Osteoblast (primary cell): ENCODE results near the gene MYL12B. TPM values are rescaled to one million over a fixed set of nuclear protein-coding genes. Genes with fewer than 3 reads are reported as not detected.
A peak's percentile ranks its signal among the peaks of the same experiment; 100 is the strongest.

ENCODE experiments used
- DNase-seq: peaks from one replicate; pipeline ENCODE4 v3.0.0; 2011; ENCODE audit warnings: low spot score, mixed read lengths; ENCODE audit not compliant: insufficient read length; ENCODE audit errors: missing footprints
- H2AFZ ChIP-seq: 2 replicates; pipeline ENCODE4 v1.6.0; 2011; ENCODE audit warnings: mild to moderate bottlenecking, low read length
- H3K27ac ChIP-seq: 2 replicates; pipeline ENCODE4 v1.5.1; 2011; ENCODE audit warnings: mild to moderate bottlenecking, low read depth, low read length, moderate library complexity
- H3K27me3 ChIP-seq: 2 replicates; pipeline ENCODE4 v1.6.0; 2012; ENCODE audit warnings: mild to moderate bottlenecking, control low read depth, inconsistent platforms, low read length, moderate library complexity; ENCODE audit not compliant: insufficient read depth
- H3K36me3 ChIP-seq: 2 replicates; pipeline ENCODE4 v1.5.1; 2011; ENCODE audit warnings: mild to moderate bottlenecking, low read length, control low read depth, moderate library complexity; ENCODE audit not compliant: insufficient read depth
- H3K4me1 ChIP-seq: 2 replicates; pipeline ENCODE4 v1.5.1; 2011; ENCODE audit warnings: mild to moderate bottlenecking, low read length, control low read depth, moderate library complexity; ENCODE audit not compliant: insufficient read depth
- H3K4me2 ChIP-seq: 2 replicates; pipeline ENCODE4 v1.6.0; 2011; ENCODE audit warnings: mild to moderate bottlenecking, low read length; ENCODE audit not compliant: insufficient read depth
- H3K4me3 ChIP-seq: fragments of 200-600 bp; sonication (generic); 3 replicates; pipeline ENCODE4 v1.5.1; 2012; ENCODE audit warnings: mild to moderate bottlenecking, low read length, inconsistent platforms; ENCODE audit not compliant: insufficient read depth
- H3K79me2 ChIP-seq: 2 replicates; pipeline ENCODE4 v1.6.0; 2012; ENCODE audit warnings: mild to moderate bottlenecking, low read length, control low read depth, inconsistent platforms; ENCODE audit not compliant: insufficient read depth
- H3K9me3 ChIP-seq: 2 replicates; pipeline ENCODE4 v1.5.1; 2011; ENCODE audit warnings: low read depth, low read length, control low read depth
- H4K20me1 ChIP-seq: 2 replicates; pipeline ENCODE4 v1.6.0; 2012; ENCODE audit warnings: mild to moderate bottlenecking, low read length, control low read depth; ENCODE audit not compliant: insufficient read depth
- CTCF ChIP-seq: IDR thresholded peaks from 2 replicates; pipeline ENCODE4 v1.5.1; 2011; ENCODE audit warnings: mild to moderate bottlenecking, low read depth, low read length, moderate library complexity; ENCODE audit errors: extremely low read depth
- total RNA-seq: library from RNA; depleted of rRNA; stranded (reverse); fragments of >200 nt; gene quantifications from 2 replicates; pipeline ENCODE4 v1.2.3, GENCODE V29; 2012

Gene MYL12B
- total RNA-seq, 1 donor = 278 TPM

GRCh38 chr18:3230401-3231334 is 31.3 kb upstream of the MYL12B start:
- no peak overlapping the region for H3K27ac ChIP-seq
- H2AFZ ChIP-seq = peak overlapping the region; percentile 52
- H3K79me2 ChIP-seq = no peaks in the 10 kb centered on the region
- TF ChIP-seq CTCF = no peak
- no peaks in the 10 kb centered on the region for H3K9me3 ChIP-seq
- H3K4me3 ChIP-seq = no peak overlapping the region
- H3K4me2 ChIP-seq = peak overlapping the region; percentile 60
- H3K27me3 ChIP-seq = no peaks in the 10 kb centered on the region
- no peaks in the 10 kb centered on the region for H4K20me1 ChIP-seq
- no peaks in the 10 kb centered on the region for H3K4me1 ChIP-seq
- no peak for DNase-seq
- H3K36me3 ChIP-seq = no peaks in the 10 kb centered on the region

DNA sequence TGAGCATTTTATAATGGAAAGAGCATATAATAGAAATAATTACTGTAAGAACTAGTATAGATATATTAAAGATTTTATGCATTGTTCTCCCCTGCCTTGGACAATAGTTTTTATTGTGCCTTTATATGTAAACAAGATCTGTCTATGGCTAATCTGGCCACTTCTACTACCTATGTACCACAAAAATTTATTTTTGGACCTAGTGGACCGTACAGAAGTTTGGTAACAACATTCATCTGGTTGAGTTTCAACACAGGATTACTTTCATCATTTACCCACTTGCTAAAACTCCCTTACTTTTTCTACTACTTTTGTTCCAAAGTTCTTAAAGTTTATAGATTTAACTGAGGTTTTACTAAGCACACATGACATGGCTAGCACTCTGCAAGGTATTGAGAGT is 28.9 kb upstream of the MYL12B start:
- no peak for TF ChIP-seq CTCF
- H3K9me3 ChIP-seq = no peaks in the 10 kb centered on the region
- no peak for DNase-seq
- no peak overlapping the region for H3K27ac ChIP-seq
- H3K79me2 ChIP-seq = no peaks in the 10 kb centered on the region
- H3K4me1 ChIP-seq = no peaks in the 10 kb centered on the region
- no peak overlapping the region for H3K4me3 ChIP-seq
- no peak overlapping the region for H3K4me2 ChIP-seq
- H3K27me3 ChIP-seq = no peaks in the 10 kb centered on the region
- H4K20me1 ChIP-seq = no peaks in the 10 kb centered on the region
- no peak overlapping the region for H2AFZ ChIP-seq
- no peaks in the 10 kb centered on the region for H3K36me3 ChIP-seq

GRCh38 chr18:3233433-3234168 is 28.3 kb upstream of the MYL12B start:
- H3K27me3 ChIP-seq = no peaks in the 10 kb centered on the region
- H3K79me2 ChIP-seq = no peaks in the 10 kb centered on the region
- no peak overlapping the region for H2AFZ ChIP-seq
- no peaks in the 10 kb centered on the region for H3K9me3 ChIP-seq
- no peaks in the 10 kb centered on the region for H3K4me1 ChIP-seq
- no peak for DNase-seq
- H3K4me2 ChIP-seq = no peak overlapping the region
- H3K27ac ChIP-seq = no peak overlapping the region
- no peak for TF ChIP-seq CTCF
- no peaks in the 10 kb centered on the region for H4K20me1 ChIP-seq
- H3K4me3 ChIP-seq = no peak overlapping the region
- H3K36me3 ChIP-seq = no peaks in the 10 kb centered on the region

- no peaks in the 10 kb centered on the region for H3K79me2 ChIP-seq
- no peaks in the 10 kb centered on the region for H3K27me3 ChIP-seq
- H2AFZ ChIP-seq = no peak overlapping the region
- H3K36me3 ChIP-seq = no peaks in the 10 kb centered on the region
- no peak for DNase-seq
- no peak overlapping the region for H3K27ac ChIP-seq
- H4K20me1 ChIP-seq = no peaks in the 10 kb centered on the region
- H3K9me3 ChIP-seq = no peaks in the 10 kb centered on the region
- H3K4me2 ChIP-seq = no peak overlapping the region
- no peaks in the 10 kb centered on the region for H3K4me1 ChIP-seq
- no peak overlapping the region for H3K4me3 ChIP-seq
- no peak for TF ChIP-seq CTCF
Measured at GRCh38 chr18:3234457-3234856, 27.5 kb upstream of the MYL12B start.
